NAMALWA (cell line): ENCODE data around the gene DOCK9.

Experiments used
- DNase-seq: peaks from one replicate; pipeline ENCODE4 v3.0.0-alpha.2; 2015; ENCODE audit warnings: low spot score

DOCK9 gene

GRCh38 chr13:98886587-98887230 lies 91.2 kb downstream of the DOCK9 start:
- no peak for DNase-seq

- no peak for DNase-seq
These were observed 92.3 kb downstream of the DOCK9 start for GRCh38 chr13:98885600-98885999.

GRCh38 chr13:98883998-98884397 lies 93.9 kb downstream of the DOCK9 start:
- no peak for DNase-seq

GRCh38 chr13:98881390-98881789 lies 96.5 kb downstream of the DOCK9 start:
- no peak for DNase-seq

GRCh38 chr13:98880677-98881076 lies 97.2 kb downstream of the DOCK9 start:
- DNase-seq = no peak

GRCh38 chr13:98879957-98880356 lies 97.9 kb downstream of the DOCK9 start:
- peak; percentile 30 for DNase-seq

GRCh38 chr13:98879127-98879520 lies 98.7 kb downstream of the DOCK9 start:
- no peak for DNase-seq

- DNase-seq = no peak
These were observed 99.3 kb downstream of the DOCK9 start for GRCh38 chr13:98878486-98879126.

GRCh38 chr13:98877936-98878335 lies 99.9 kb downstream of the DOCK9 start:
- no peak for DNase-seq

- no peak for DNase-seq
These were observed 100.4 kb downstream of the DOCK9 start for GRCh38 chr13:98877466-98877865.

- no peak for DNase-seq
These were observed 102.6 kb downstream of the DOCK9 start for GRCh38 chr13:98875146-98875729.

GRCh38 chr13:98874029-98874397 lies 103.9 kb downstream of the DOCK9 start:
- DNase-seq = no peak

GRCh38 chr13:98873377-98874028 lies 104.4 kb downstream of the DOCK9 start:
- DNase-seq = no peak

- DNase-seq = no peak
These were observed 106.1 kb downstream of the DOCK9 start for GRCh38 chr13:98871727-98872126.

- peak; percentile 76 for DNase-seq
These were observed 108.3 kb downstream of the DOCK9 start for GRCh38 chr13:98869408-98870090.

GRCh38 chr13:98868932-98869331 lies 108.9 kb downstream of the DOCK9 start:
- DNase-seq = no peak

- DNase-seq = no peak
These were observed 111.0 kb downstream of the DOCK9 start for GRCh38 chr13:98866882-98867281.

GRCh38 chr13:98860491-98860890 lies 117.4 kb downstream of the DOCK9 start:
- DNase-seq = no peak

- DNase-seq = no peak
These were observed 119.7 kb downstream of the DOCK9 start for GRCh38 chr13:98858191-98858590.

GRCh38 chr13:98856983-98857382 lies 120.9 kb downstream of the DOCK9 start:
- no peak for DNase-seq

- no peak for DNase-seq
These were observed 123.4 kb downstream of the DOCK9 start for GRCh38 chr13:98854448-98854847.

GRCh38 chr13:98853771-98854221 lies 124.1 kb downstream of the DOCK9 start:
- no peak for DNase-seq
